Lower leg skin (tissue), 4 donors: ENCODE data around the gene MYO10. TPM values are rescaled to one million over a fixed set of nuclear protein-coding genes. Genes with fewer than 3 reads are reported as not detected.
"Not testable (repeated sequence)": the region's sequence is repeated elsewhere in the genome, so short reads cannot be mapped to it uniquely, and the experiment has no call there.

Experiments
- DNase-seq, 2 donors: peaks; one replicate each; pipeline ENCODE4 v3.0.0-alpha.2; 2019; ENCODE audit warnings: low spot score in 2 of 2
- H3K4me3 ChIP-seq: fragments of 200-600 bp; sonication (generic); 2 replicates; pipeline ENCODE4 v1.5.1; 2017; ENCODE audit warnings: mild to moderate bottlenecking, low read depth; ENCODE audit not compliant: poor library complexity, severe bottlenecking
- CTCF ChIP-seq, 3 donors: fragments of 450-650 bp; IDR thresholded peaks; one replicate each; pipeline ENCODE4 v1.5.1; 2016; ENCODE audit warnings: antibody characterized with exemption in 3 of 3, mild to moderate bottlenecking in 3 of 3, moderate library complexity in 2 of 3
- POLR2A ChIP-seq, 2 donors: fragments of 450-650 bp; IDR thresholded peaks; one replicate each; pipeline ENCODE4 v1.6.1; 2016 to 2017; ENCODE audit warnings: antibody characterized with exemption in 2 of 2, mild to moderate bottlenecking in 1 of 2, moderate library complexity in 1 of 2
- WGBS, 2 donors: methylation state at CpG; one replicate each; pipeline ENCODE4 v1.1.5; 2018; 5-methylcytosine and 5-hydroxymethylcytosine counted together
- intact Hi-C: fragments of 100-400 bp; cut with DNase I; formaldehyde crosslinking; loops from one replicate; pipeline ENCODE4 v1.15.0; 2023; ENCODE audit warnings: low total_unique reads
- total RNA-seq, 4 donors: library from RNA; depleted of rRNA; stranded (reverse); fragments of >200 nt; gene quantifications; one replicate each; pipeline ENCODE4 v1.1.0, GENCODE V29; 2016

The MYO10 gene
- total RNA-seq, 4 donors from 2014 or later = 34.7 to 57.4 (median 47.3) TPM

DNA sequence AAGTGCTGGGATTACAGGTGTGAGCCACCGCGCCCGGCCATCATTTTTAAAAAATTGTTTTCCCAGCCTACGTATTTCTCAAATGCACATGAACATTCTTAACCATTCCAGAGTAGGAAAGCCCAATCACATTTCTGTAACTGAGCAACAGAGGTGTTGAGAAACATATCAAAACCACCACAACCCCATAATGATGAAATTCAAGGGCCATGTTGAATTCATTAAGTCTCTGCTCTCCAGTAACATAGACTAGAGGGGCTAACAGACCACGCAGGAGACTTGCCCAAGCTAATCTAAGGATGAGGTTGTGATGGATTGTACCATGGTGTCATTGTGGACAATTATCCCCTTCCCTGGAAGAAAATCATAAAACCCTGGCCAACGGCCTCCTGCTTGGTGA lies 52.9 kb downstream of the MYO10 start:
- intact Hi-C loops = no loop called here
- H3K4me3 ChIP-seq = no peak overlapping the region
- TF ChIP-seq POLR2A (IDR thresholded peaks at IDR 0.05) = no peak
- no peak for TF ChIP-seq CTCF (IDR thresholded peaks at IDR 0.05)
- 95 to 97% methylated on average over 6 of the region's 6 CpGs for WGBS, 2 donors
- no peak for DNase-seq

- no peak overlapping the region for H3K4me3 ChIP-seq
- WGBS, 2 donors = 60 to 68% methylated on average over 3 of the region's 3 CpGs
- DNase-seq = no peak
- intact Hi-C loops = no loop called here
- no peak for TF ChIP-seq POLR2A (IDR thresholded peaks at IDR 0.05)
- TF ChIP-seq CTCF (IDR thresholded peaks at IDR 0.05) = no peak
Observed at GRCh38 chr5:16881251-16881650, 54.8 kb downstream of the MYO10 start.

- intact Hi-C loops = no loop called here
- WGBS, 2 donors = 52 to 64% methylated on average over 3 of the region's 3 CpGs
- no peak for DNase-seq
- H3K4me3 ChIP-seq = no peak overlapping the region
- TF ChIP-seq POLR2A (IDR thresholded peaks at IDR 0.05) = no peak
Observed at GRCh38 chr5:16880547-16880946, 55.5 kb downstream of the MYO10 start.

GRCh38 chr5:16879650-16880049 lies 56.4 kb downstream of the MYO10 start:
- TF ChIP-seq CTCF (IDR thresholded peaks at IDR 0.05) = no peak
- TF ChIP-seq POLR2A (IDR thresholded peaks at IDR 0.05) = no peak
- no peak overlapping the region for H3K4me3 ChIP-seq
- DNase-seq = no peak
- WGBS, 2 donors = 90 to 92% methylated on average over 13 of the region's 13 CpGs
- intact Hi-C loops = no loop called here

- 87 to 91% methylated on average over 1 of the region's 1 CpG for WGBS, 2 donors
- DNase-seq = no peak
- TF ChIP-seq POLR2A (IDR thresholded peaks at IDR 0.05) (no peak), CTCF (IDR thresholded peaks at IDR 0.05) (no peak)
- intact Hi-C loops = no loop called here
- H3K4me3 ChIP-seq = no peak overlapping the region
Observed at GRCh38 chr5:16879191-16879590, 56.9 kb downstream of the MYO10 start.

- 75 to 81% methylated on average over 9 of the region's 9 CpGs for WGBS, 2 donors
- intact Hi-C loops = no loop called here
- H3K4me3 ChIP-seq = no peak overlapping the region
- no peak for DNase-seq
- TF ChIP-seq CTCF (IDR thresholded peaks at IDR 0.05) (no peak), POLR2A (IDR thresholded peaks at IDR 0.05) (no peak)
Observed at GRCh38 chr5:16877267-16877935, 58.7 kb downstream of the MYO10 start.

GRCh38 chr5:16874424-16874823 lies 61.7 kb downstream of the MYO10 start:
- H3K4me3 ChIP-seq, intact Hi-C loops, DNase-seq: not testable (repeated sequence)
- whole genome bisulfite sequencing, 2 donors = 86 to 100% methylated on average over 1 of the region's 1 CpG
